Gastrocnemius medialis (tissue), 4 donors: Measurements from ENCODE around the gene TSR3. TPM values are rescaled to one million over a fixed set of nuclear protein-coding genes. Genes with fewer than 3 reads are reported as not detected.

Experiments used
- ATAC-seq, 2 donors: fragments of 150-250 bp; one replicate each; pipeline ENCODE4 v1.9.1; 2016
- DNase-seq, 2 donors: peaks; one replicate each; pipeline ENCODE4 v3.0.0-alpha.2; 2019
- H3K27ac ChIP-seq, 4 donors: fragments of 200-600 bp; sonication (generic); 1 replicate in 1 of 4; 2 replicates in 3 of 4; pipeline ENCODE4 v1.5.1; 2016 to 2018; ENCODE audit warnings: mild to moderate bottlenecking in 2 of 4, moderate library complexity in 1 of 4
- H3K27me3 ChIP-seq, 3 donors: fragments of 200-600 bp; sonication (generic) in 2 of 3; 1 replicate in 1 of 3; 2 replicates in 2 of 3; pipeline versions ENCODE4 v1.5.1 to v1.6.0; 2016 to 2019; ENCODE audit warnings: mild to moderate bottlenecking in 1 of 3, moderate library complexity in 1 of 3
- H3K36me3 ChIP-seq, 2 donors: fragments of 200-600 bp; sonication (generic) in 1 of 2; one replicate each; pipeline ENCODE4 v1.5.1; 2017 to 2018
- H3K4me1 ChIP-seq, 2 donors: fragments of 200-600 bp; sonication (generic) in 1 of 2; one replicate each; pipeline ENCODE4 v1.5.1; 2016 to 2017; ENCODE audit warnings: mild to moderate bottlenecking in 2 of 2
- H3K4me3 ChIP-seq, 4 donors: fragments of 200-600 bp; sonication (generic) in 3 of 4; 1 replicate in 1 of 4; 2 replicates in 3 of 4; pipeline ENCODE4 v1.5.1; 2016 to 2019; ENCODE audit warnings: mild to moderate bottlenecking in 2 of 4
- H3K9me3 ChIP-seq, 3 donors: fragments of 200-600 bp; sonication (generic) in 2 of 3; 1 replicate in 1 of 3; 2 replicates in 2 of 3; pipeline ENCODE4 v1.5.1; 2016 to 2019
- POLR2A ChIP-seq, 2 donors: fragments of 450-650 bp; IDR thresholded peaks; one replicate each; pipeline ENCODE4 v1.6.1; 2017; ENCODE audit warnings: antibody characterized with exemption in 2 of 2, mild to moderate bottlenecking in 2 of 2, moderate library complexity in 2 of 2
- in situ Hi-C, 4 donors: fragments of 200-750 bp; cut with MboI; loops; one replicate each; pipeline versions ENCODE4 v1.15.0 to v1.8.0; 2017; ENCODE audit warnings: low sequenced_read_pairs in 4 of 4
- intact Hi-C: fragments of 100-400 bp; cut with DNase I; formaldehyde crosslinking; loops from one replicate; pipeline ENCODE4 v1.15.1; 2023; ENCODE audit warnings: low total_unique reads
- total RNA-seq, 4 donors: library from RNA; depleted of rRNA; stranded (reverse); fragments of >200 nt; gene quantifications; one replicate each; pipeline versions ENCODE4 v1.1.0 to v1.2.3, GENCODE V29; 2016
- TF ChIP-seq, protein P1 (sequence below), 5 experiments: fragments of 450-650 bp in 3 of 5; fragments of 200-600 bp in 2 of 5; sonication (generic) in 2 of 5; IDR thresholded peaks in 4 of 5; conservative IDR thresholded peaks in 1 of 5; 1 replicate in 4 of 5; 2 replicates in 1 of 5; pipeline ENCODE4 v1.5.1; 2016 to 2019; ENCODE audit warnings: antibody characterized with exemption in 5 of 5, mild to moderate bottlenecking in 3 of 5, moderate library complexity in 3 of 5

The TSR3 gene
- total RNA-seq, 4 donors from 2014 or later = 63.3 to 103 (median 72.4) TPM

DNA sequence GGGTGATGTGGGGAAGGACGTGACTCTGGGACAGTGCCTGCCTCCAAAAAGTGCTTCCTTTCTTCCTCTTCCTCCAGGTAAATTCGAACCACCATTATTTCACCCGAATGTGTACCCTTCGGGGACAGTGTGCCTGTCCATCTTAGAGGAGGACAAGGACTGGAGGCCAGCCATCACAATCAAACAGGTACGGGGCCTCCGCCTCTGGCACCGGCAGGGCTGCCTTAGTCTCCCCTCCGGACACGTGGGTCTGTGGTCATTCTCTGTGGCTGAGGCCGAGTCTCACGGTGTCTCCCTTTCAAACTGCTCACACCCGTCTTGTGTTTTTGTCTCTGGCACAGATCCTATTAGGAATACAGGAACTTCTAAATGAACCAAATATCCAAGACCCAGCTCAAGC, 31.6 kb downstream of the TSR3 start:
- no peaks in the 10 kb centered on the region for H3K9me3 ChIP-seq
- no peaks in the 10 kb centered on the region for H3K4me1 ChIP-seq
- no peak overlapping the region for H3K27ac ChIP-seq
- intact Hi-C loops (no loop called here), in situ Hi-C loops (no loop called here)
- TF ChIP-seq, protein P1, sequence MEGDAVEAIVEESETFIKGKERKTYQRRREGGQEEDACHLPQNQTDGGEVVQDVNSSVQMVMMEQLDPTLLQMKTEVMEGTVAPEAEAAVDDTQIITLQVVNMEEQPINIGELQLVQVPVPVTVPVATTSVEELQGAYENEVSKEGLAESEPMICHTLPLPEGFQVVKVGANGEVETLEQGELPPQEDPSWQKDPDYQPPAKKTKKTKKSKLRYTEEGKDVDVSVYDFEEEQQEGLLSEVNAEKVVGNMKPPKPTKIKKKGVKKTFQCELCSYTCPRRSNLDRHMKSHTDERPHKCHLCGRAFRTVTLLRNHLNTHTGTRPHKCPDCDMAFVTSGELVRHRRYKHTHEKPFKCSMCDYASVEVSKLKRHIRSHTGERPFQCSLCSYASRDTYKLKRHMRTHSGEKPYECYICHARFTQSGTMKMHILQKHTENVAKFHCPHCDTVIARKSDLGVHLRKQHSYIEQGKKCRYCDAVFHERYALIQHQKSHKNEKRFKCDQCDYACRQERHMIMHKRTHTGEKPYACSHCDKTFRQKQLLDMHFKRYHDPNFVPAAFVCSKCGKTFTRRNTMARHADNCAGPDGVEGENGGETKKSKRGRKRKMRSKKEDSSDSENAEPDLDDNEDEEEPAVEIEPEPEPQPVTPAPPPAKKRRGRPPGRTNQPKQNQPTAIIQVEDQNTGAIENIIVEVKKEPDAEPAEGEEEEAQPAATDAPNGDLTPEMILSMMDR (IDR thresholded peaks at IDR 0.05 in 4 of 5, conservative IDR thresholded peaks at IDR 0.05 in 1 of 5) = no peak
- TF ChIP-seq POLR2A (IDR thresholded peaks at IDR 0.05) = no peak
- H3K4me3 ChIP-seq = no peak overlapping the region
- DNase-seq = no peak
- no peak for ATAC-seq
- H3K36me3 ChIP-seq = peaks cover 0 to 82% of the 10 kb centered on the region in 2 donors
- H3K27me3 ChIP-seq = no peaks in the 10 kb centered on the region

DNA sequence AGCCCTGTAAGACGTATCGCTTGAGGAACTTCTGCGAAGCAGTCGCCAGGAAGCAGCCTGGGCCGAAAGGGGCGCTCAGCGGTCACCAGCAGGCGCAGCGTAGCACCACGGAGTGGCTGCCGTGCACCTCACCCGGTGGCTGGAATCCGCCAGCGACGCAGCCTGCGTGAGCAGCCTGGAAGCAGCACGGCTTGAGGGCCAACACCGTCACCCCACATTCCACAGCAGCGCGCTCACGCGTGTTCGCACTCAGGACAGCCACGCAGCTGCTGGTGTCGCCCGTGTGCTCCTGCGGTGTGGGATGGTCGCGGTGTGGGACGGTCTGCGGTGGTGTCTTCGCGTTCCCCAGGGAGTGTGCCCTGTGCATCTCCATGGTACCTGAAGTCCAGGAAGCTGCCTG, 32.6 kb downstream of the TSR3 start:
- intact Hi-C loops = no loop called here

DNA sequence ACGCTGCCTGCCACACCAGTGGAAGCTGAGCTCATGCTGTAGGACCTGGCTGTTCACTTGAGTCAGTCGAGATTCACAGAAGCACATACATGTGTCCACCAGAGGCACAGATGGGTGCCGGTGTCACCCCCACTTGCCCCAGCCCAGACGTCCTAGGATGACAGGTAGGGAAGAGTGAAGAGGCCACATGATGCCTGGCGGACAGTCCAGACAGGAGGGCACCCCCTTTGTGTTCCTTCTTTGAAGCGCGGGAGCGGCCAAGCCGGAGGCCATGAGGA, 33.5 kb downstream of the TSR3 start:
- TF ChIP-seq POLR2A (IDR thresholded peaks at IDR 0.05) = no peak
- TF ChIP-seq, protein P1 (IDR thresholded peaks at IDR 0.05 in 4 of 5, conservative IDR thresholded peaks at IDR 0.05 in 1 of 5) = no peak
- peaks cover 0 to 9% of the 10 kb centered on the region in 2 donors for H3K4me1 ChIP-seq
- DNase-seq = no peak
- no peak overlapping the region for H3K27ac ChIP-seq
- H3K27me3 ChIP-seq = no peaks in the 10 kb centered on the region
- intact Hi-C loops (no loop called here), in situ Hi-C loops (no loop called here)
- no peaks in the 10 kb centered on the region for H3K9me3 ChIP-seq
- ATAC-seq = no peak
- H3K4me3 ChIP-seq = no peak overlapping the region
- H3K36me3 ChIP-seq = peaks cover 0 to 79% of the 10 kb centered on the region in 2 donors

More for the DNA sequence above, 32.6 kb downstream of the TSR3 start:
- no peak overlapping the region for H3K27ac ChIP-seq
- peaks cover 0 to 2% of the 10 kb centered on the region in 2 donors for H3K4me1 ChIP-seq
- in situ Hi-C loops = no loop called here
- H3K4me3 ChIP-seq = no peak overlapping the region
- no peak for DNase-seq
- peaks cover 0 to 82% of the 10 kb centered on the region in 2 donors for H3K36me3 ChIP-seq
- ATAC-seq = no peak
- H3K9me3 ChIP-seq = no peaks in the 10 kb centered on the region
- H3K27me3 ChIP-seq = no peaks in the 10 kb centered on the region
- no peak for TF ChIP-seq POLR2A (IDR thresholded peaks at IDR 0.05)
- TF ChIP-seq, protein P1 (IDR thresholded peaks at IDR 0.05 in 4 of 5, conservative IDR thresholded peaks at IDR 0.05 in 1 of 5) = no peak

DNA sequence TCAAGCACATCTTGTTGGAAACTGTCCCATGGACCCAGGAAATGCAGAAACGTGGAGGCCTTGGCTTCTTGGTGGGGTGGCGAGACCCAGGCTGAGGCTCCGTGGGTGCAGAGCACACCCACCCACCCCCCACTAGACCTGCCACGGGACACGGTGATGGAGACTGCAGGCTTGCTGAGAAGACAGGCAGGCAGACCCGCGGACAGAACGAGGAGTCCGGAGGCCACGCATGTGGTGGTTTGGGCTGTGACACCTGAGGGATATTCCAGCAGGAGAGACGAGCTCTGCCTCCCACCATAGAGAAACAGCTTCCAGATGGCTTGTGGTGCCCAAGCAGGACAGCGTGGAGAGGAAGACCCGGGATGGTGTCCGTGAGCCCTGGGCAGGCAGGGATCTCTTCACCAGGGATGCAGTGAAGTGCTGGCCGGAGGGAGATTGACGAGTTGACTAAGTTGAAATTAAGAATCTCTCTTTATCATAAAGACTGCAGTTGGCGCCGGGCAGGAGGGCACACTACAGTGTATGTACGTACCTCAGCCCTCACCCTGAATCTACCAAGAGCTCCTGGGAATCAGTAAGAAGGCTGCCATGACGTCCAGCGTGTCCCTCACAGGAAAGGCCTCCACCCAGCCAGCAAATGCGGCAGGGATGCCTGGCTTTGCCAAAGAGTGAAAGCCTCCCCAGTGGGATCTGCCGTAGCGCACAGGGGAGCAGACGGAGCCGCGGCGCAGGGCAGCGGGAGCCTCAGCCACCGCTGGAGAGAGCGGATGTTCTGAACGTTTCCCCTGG, 34.0 kb downstream of the TSR3 start:
- Histone ChIP-seq H3K27me3 (no peaks in the 10 kb centered on the region), H3K9me3 (no peaks in the 10 kb centered on the region), H3K36me3 (peaks cover 0 to 79% of the 10 kb centered on the region in 2 donors), H3K4me1 (peaks cover 4 to 14% of the 10 kb centered on the region in 2 donors), H3K27ac (no peak overlapping the region), H3K4me3 (no peak overlapping the region)
- in situ Hi-C loops (no loop called here), intact Hi-C loops (no loop called here)
- ATAC-seq (no peak), DNase-seq (no peak)
- no peak for TF ChIP-seq POLR2A (IDR thresholded peaks at IDR 0.05)
- TF ChIP-seq, protein P1 (IDR thresholded peaks at IDR 0.05 in 4 of 5, conservative IDR thresholded peaks at IDR 0.05 in 1 of 5) = no peak

DNA sequence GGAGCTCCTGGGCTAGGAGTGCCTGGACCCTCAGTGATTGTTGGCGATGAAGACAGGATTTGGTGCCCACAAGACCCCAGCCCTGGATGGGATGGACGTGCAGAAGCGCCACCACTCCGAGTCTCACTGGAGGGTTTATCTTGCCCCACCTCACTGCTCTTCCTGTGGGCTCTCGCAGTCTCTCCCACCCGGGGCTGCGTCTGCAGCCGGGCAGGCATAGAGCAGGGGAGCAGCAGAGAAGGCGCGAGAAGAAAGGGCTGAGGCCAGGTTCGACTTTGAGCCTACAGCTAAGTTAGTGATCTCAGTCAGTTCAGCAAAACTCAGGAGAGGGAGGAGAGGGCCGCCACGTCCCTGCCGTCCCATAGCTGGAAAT, 35.7 kb downstream of the TSR3 start:
- intact Hi-C loops = no loop called here
- peaks cover 0 to 73% of the 10 kb centered on the region in 2 donors for H3K36me3 ChIP-seq
- H3K27ac ChIP-seq = no peak overlapping the region
- H3K27me3 ChIP-seq = no peaks in the 10 kb centered on the region
- ATAC-seq = no peak
- no peak overlapping the region for H3K4me3 ChIP-seq
- TF ChIP-seq, protein P1 (IDR thresholded peaks at IDR 0.05 in 4 of 5, conservative IDR thresholded peaks at IDR 0.05 in 1 of 5) = no peak
- TF ChIP-seq POLR2A (IDR thresholded peaks at IDR 0.05) = no peak
- no peak for DNase-seq
- H3K9me3 ChIP-seq = no peaks in the 10 kb centered on the region
- peaks cover 20 to 31% of the 10 kb centered on the region in 2 donors for H3K4me1 ChIP-seq
- in situ Hi-C loops = no loop called here
